ENCODE measurements around the gene TSKS. TPM values are rescaled to one million over a fixed set of nuclear protein-coding genes. Genes with fewer than 3 reads are reported as not detected.

TSKS gene, protein sequence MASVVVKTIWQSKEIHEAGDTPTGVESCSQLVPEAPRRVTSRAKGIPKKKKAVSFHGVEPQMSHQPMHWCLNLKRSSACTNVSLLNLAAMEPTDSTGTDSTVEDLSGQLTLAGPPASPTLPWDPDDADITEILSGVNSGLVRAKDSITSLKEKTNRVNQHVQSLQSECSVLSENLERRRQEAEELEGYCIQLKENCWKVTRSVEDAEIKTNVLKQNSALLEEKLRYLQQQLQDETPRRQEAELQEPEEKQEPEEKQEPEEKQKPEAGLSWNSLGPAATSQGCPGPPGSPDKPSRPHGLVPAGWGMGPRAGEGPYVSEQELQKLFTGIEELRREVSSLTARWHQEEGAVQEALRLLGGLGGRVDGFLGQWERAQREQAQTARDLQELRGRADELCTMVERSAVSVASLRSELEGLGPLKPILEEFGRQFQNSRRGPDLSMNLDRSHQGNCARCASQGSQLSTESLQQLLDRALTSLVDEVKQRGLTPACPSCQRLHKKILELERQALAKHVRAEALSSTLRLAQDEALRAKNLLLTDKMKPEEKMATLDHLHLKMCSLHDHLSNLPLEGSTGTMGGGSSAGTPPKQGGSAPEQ
- total RNA-seq (2012; rRNA removed), result 1.5 and 1.7 TPM in 2 replicates

DNA sequence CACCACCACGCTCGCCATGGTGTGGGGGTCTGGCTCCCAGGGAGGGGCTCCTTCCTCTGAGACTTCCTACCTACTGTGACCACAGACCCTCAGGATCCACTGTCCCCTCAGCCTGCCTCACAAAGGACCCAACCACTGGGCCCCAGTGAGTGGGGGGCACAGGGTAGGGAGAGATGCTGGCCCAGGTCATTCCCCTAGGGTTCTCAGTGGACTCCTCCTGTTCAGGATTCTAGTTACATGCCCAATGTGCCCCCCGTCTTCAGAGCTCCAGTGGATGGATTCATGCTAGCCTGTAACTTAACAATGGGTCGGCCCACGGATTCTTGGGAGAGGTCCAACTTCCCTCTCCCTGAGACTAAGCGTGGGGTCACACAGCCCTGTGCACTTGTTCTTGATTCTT, at the start of gene TSKS:
Gene TSKS (minus strand): TSS at position 77 of the 400 bp plus-strand sequence. CDS start 59 bp downstream, at position 18.
- Histone ChIP-seq H3K27me3 (ENCODE audit: control insufficient read depth, insufficient read depth, low read length) (no peaks in the 10 kb centered on the region), H3K9ac (ENCODE audit: low read depth, low read length) (no peak within 1 kb of the TSS), H3K4me1 (ENCODE audit: control insufficient read depth, insufficient read depth, low read length) (peaks cover 24% of the 10 kb centered on the region), H3K36me3 (ENCODE audit: insufficient read depth, low read length) (no peaks in the 10 kb centered on the region), H3K4me2 (ENCODE audit: low read length) (no peak within 1 kb of the TSS), H3K9me3 (replicated peaks; ENCODE audit: low read length) (no peaks in the 10 kb centered on the region), H3K4me3 (ENCODE audit: low read length) (no peak within 1 kb of the TSS)

DNA sequence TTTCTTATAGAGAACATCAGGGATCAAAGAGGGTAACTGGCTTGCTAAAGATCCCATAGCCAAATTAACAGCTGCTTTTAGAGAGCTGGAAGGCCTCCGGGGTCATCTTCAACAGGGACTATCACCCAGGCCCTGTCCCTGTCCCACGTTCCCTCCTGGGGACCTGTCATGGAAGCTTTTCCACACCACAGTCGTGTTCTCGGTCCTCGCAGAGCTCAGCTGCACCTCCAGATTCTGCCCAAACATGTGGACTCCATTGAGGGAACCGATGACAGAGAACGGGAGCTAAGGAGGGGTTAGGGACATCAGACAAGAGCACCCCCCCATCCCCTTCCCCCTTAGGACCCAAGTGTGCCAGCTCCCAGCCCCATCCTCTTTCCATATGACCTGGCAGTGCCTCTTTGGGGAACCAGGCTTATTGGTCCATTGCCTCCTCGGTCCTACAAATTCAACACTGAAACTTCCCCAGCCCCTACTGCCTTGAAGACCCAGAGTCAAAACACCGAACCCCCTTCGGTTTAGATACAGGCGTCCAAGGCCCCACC, 49.4 kb upstream of the TSKS start:
- peaks cover 27% of the 10 kb centered on the region for H3K4me1 ChIP-seq (ENCODE audit: control insufficient read depth, insufficient read depth, low read length)

DNA sequence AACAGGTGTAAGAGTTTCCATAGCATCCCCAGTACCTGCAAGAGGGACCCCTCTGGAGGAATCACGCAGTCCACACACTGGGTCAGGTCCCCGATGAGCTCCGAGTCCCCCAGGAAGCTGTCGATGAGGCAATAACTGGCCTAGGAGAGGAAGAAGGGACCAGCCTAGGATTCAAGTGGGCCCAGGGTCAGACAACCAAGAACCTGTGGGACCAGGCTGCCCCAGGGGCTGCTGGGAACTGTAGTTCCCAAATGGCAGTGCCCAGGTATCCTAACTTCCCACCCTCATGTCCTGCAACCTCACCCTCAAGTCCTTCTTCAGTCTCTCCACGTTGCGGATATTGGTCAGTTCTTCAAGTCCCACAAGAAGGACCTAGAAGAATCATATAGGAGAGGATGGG, 48.2 kb upstream of the TSKS start:
- Histone ChIP-seq H3K27me3 (ENCODE audit: control insufficient read depth, insufficient read depth, low read length) (no peaks in the 10 kb centered on the region), H3K4me2 (ENCODE audit: low read length) (no peak overlapping the region), H3K36me3 (ENCODE audit: insufficient read depth, low read length) (peaks cover 16% of the 10 kb centered on the region), H3K4me3 (ENCODE audit: low read length) (no peak overlapping the region), H3K9me3 (replicated peaks; ENCODE audit: low read length) (no peaks in the 10 kb centered on the region), H3K4me1 (ENCODE audit: control insufficient read depth, insufficient read depth, low read length) (peaks cover 27% of the 10 kb centered on the region), H3K9ac (ENCODE audit: low read depth, low read length) (no peak overlapping the region)

More for the DNA sequence above, 49.4 kb upstream of the TSKS start:
- H3K9ac ChIP-seq (ENCODE audit: low read depth, low read length), result peak overlapping the region; percentile 83
- H3K4me2 ChIP-seq (ENCODE audit: low read length), result peak overlapping the region; percentile 79
- peaks cover 8% of the 10 kb centered on the region for H3K36me3 ChIP-seq (ENCODE audit: insufficient read depth, low read length)
- H3K4me3 ChIP-seq (ENCODE audit: low read length), result peak overlapping the region; percentile 73
- H3K9me3 ChIP-seq (replicated peaks; ENCODE audit: low read length), result no peaks in the 10 kb centered on the region
- H3K27me3 ChIP-seq (ENCODE audit: control insufficient read depth, insufficient read depth, low read length), result no peaks in the 10 kb centered on the region

DNA sequence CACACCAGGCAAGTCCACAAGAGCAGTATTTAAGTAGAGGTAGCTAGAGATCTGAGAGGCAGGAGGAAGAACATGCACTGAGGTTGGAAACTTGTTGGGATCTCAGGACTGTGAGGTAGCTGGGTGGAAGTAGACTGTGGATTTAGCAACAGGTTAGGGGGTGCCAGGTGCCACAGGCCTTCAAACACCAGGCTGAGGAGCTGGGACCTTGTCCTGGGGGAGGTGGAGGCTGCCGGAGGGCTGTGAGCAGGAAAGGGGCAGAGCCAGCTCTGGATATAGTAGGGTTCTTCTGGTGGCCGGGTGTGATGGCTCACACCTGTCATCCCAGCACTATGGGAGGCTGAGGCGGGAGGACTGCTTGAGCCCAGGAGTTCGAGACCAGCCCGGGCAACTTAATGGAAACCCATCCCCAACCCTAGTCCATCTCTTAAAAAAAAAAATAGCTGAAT, 46.9 kb upstream of the TSKS start:
- H3K36me3 ChIP-seq (ENCODE audit: insufficient read depth, low read length), result peaks cover 28% of the 10 kb centered on the region
- H3K9me3 ChIP-seq (replicated peaks; ENCODE audit: low read length), result no peaks in the 10 kb centered on the region
- no peak overlapping the region for H3K4me3 ChIP-seq (ENCODE audit: low read length)
- peak overlapping the region; percentile 98 for H3K4me2 ChIP-seq (ENCODE audit: low read length)
- no peaks in the 10 kb centered on the region for H3K27me3 ChIP-seq (ENCODE audit: control insufficient read depth, insufficient read depth, low read length)
- H3K9ac ChIP-seq (ENCODE audit: low read depth, low read length), result no peak overlapping the region
- peaks cover 27% of the 10 kb centered on the region for H3K4me1 ChIP-seq (ENCODE audit: control insufficient read depth, insufficient read depth, low read length)

DNA sequence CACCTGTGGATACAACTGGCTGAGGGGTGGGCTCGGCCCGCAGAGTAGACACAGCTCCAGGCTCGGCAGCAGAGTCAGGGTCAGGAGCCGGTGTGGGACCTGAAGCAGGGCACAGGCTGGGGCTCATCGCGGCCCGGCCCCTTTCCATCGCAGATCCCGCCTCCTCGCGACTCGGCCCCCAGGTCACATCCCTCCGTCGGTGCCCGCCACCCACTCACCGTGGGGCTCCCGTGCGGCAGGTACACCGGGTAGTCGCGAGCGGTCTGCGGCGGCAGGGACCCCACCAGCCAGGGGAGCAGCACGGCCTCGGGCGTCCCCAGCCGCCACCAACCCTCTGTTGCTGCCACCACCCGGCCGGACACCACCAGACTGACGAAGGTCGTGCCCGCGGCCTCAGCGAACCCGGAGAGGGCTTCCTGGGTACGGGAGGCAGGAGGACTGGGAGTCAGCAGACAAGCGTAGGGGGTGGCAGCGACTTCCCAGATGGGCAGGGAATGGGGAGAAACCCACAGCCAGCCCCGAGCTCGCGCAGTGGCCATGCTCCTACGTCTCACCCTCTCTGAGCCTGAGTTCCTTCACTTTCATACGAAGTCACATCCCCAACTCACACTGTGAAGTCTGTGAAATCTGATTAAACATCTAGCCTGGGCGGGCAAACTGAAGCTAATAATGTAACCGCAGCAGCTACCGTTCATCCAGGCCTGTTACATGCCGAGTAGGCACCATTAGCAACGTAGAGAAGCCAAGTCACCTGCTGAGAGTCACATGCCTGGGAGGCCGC, 46.2 kb upstream of the TSKS start:
- Histone ChIP-seq H3K27me3 (ENCODE audit: control insufficient read depth, insufficient read depth, low read length) (no peaks in the 10 kb centered on the region), H3K9ac (ENCODE audit: low read depth, low read length) (peak overlapping the region; percentile 75), H3K9me3 (replicated peaks; ENCODE audit: low read length) (no peaks in the 10 kb centered on the region), H3K4me1 (ENCODE audit: control insufficient read depth, insufficient read depth, low read length) (peaks cover 23% of the 10 kb centered on the region), H3K36me3 (ENCODE audit: insufficient read depth, low read length) (peaks cover 34% of the 10 kb centered on the region), H3K4me2 (ENCODE audit: low read length) (peak overlapping the region; percentile 98), H3K4me3 (ENCODE audit: low read length) (peak overlapping the region; percentile 81)

DNA sequence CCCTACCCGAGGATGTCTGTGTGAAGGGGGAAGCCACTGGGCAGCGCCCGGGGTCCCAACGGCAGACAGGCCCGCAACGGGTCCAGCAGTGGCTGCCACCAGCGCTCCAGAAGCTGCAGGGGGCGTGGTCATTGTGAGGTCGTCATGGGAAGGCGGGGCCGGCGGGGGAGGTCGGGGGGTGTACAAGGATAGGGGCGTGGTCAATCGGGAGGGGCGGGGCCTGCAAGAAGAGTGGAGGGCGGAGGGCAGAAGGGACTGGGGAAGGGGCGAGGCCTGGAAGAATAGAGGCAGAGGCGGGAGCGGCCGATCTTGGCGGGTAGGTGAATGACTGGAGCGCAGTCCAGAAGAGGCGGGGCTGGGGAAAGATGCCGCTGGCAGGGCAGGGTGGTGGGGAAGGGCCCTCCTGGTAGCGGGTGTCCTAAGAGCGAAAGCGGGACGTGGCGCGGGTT, 45.6 kb upstream of the TSKS start:
- peaks cover 37% of the 10 kb centered on the region for H3K36me3 ChIP-seq (ENCODE audit: insufficient read depth, low read length)

DNA sequence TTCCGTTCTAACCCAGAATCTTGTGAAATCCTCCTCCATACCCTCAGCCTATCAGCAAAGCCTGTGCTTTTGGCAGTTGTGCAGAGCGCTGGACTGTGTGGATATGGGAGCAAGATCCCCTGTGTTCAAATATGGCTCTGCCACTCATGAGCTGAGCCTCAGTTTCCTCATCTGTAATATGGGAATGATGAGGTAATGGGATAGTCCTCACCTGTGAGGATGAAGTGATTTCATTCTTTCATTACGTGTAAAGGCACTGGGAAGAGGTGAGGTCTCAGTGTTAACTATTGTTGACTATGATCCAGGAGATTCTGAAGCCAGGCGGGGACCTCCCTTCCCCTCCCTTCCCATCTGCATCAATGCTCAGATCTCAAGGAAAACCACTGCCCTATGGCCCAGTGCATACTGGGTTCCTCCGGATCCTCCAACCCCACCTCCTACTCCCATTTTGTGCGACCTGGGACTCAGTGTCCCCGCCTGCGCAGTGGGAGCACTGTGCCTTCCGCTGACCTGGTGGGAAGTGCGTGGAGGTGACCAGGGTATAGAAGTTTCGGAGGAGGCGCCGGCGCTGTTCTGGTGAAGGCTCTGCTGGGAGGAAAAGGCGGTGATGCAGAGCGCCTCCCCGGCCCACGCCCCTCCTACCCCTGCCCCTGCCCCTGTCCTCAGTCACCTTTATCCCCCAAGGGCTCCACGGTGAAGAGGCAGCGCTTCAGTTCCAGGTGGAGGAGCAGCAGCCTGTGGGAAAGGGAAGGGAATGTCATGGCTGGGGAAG, 45.0 kb upstream of the TSKS start:
- Histone ChIP-seq H3K4me2 (ENCODE audit: low read length) (peak overlapping the region; percentile 98), H3K4me3 (ENCODE audit: low read length) (peak overlapping the region; percentile 81), H3K9me3 (replicated peaks; ENCODE audit: low read length) (no peaks in the 10 kb centered on the region), H3K9ac (ENCODE audit: low read depth, low read length) (no peak overlapping the region), H3K4me1 (ENCODE audit: control insufficient read depth, insufficient read depth, low read length) (peaks cover 17% of the 10 kb centered on the region), H3K36me3 (ENCODE audit: insufficient read depth, low read length) (peaks cover 44% of the 10 kb centered on the region), H3K27me3 (ENCODE audit: control insufficient read depth, insufficient read depth, low read length) (no peaks in the 10 kb centered on the region)

More for the DNA sequence above, 45.6 kb upstream of the TSKS start:
- H3K9ac ChIP-seq (ENCODE audit: low read depth, low read length), result peak overlapping the region; percentile 75
- H3K4me1 ChIP-seq (ENCODE audit: control insufficient read depth, insufficient read depth, low read length), result peaks cover 17% of the 10 kb centered on the region
- peak overlapping the region; percentile 98 for H3K4me2 ChIP-seq (ENCODE audit: low read length)
- peak overlapping the region; percentile 81 for H3K4me3 ChIP-seq (ENCODE audit: low read length)
- H3K9me3 ChIP-seq (replicated peaks; ENCODE audit: low read length), result no peaks in the 10 kb centered on the region
- H3K27me3 ChIP-seq (ENCODE audit: control insufficient read depth, insufficient read depth, low read length), result no peaks in the 10 kb centered on the region

DNA sequence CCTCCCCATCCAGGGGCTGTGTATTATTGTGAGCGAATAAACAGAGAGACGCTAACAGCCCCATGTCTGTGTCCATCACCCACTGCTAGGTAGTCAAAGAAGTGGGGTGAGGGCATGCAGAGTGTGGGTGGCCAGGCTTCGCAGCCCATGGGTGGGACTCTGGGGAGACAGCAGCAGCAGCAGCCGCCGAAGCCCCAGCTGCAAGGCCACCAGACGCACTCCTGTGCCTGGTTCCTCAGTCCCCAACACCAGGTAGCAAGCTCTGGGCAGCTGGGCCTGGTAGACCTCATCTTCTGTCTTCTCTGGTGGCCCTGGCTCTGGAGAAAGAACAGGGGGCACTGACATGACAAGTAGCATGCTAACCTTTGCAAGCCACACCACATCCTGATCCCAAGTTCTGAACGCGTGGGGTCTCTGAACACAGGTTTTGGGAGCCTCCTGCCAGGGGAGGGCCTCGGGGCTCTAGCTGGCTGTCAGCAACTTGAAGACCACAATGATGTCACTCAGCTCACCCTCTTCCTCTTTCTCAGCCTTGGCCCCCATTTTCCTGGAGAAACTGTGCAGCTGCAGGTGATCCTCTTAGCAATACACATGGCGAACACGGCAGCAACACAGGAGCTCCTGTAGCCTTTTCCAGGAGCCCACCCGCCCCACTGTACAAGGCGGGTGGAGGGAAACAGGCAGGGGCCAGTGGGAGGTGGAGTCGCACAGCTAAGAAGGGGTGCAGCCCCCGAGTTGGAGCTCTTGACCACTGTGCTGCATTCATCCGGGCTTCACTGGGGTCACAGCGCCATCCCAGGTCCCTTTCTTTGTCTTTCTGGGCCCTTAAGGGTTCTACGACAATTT, 44.2 kb upstream of the TSKS start:
- Histone ChIP-seq H3K36me3 (ENCODE audit: insufficient read depth, low read length) (peaks cover 50% of the 10 kb centered on the region), H3K9ac (ENCODE audit: low read depth, low read length) (no peak overlapping the region), H3K4me3 (ENCODE audit: low read length) (no peak overlapping the region)

DNA sequence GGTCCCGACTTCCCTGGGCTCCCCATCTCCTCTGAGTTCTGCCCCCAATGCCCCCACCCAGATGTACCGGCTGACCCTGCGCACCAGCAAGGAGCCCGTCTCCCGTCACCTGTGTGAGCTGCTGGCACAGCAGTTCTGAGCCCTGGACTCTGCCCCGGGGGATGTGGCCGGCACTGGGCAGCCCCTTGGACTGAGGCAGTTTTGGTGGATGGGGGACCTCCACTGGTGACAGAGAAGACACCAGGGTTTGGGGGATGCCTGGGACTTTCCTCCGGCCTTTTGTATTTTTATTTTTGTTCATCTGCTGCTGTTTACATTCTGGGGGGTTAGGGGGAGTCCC, 43.5 kb upstream of the TSKS start:
- no peaks in the 10 kb centered on the region for H3K27me3 ChIP-seq (ENCODE audit: control insufficient read depth, insufficient read depth, low read length)
- H3K4me2 ChIP-seq (ENCODE audit: low read length), result no peak overlapping the region
- peaks cover 14% of the 10 kb centered on the region for H3K4me1 ChIP-seq (ENCODE audit: control insufficient read depth, insufficient read depth, low read length)
- no peak overlapping the region for H3K4me3 ChIP-seq (ENCODE audit: low read length)
- no peaks in the 10 kb centered on the region for H3K9me3 ChIP-seq (replicated peaks; ENCODE audit: low read length)
- H3K36me3 ChIP-seq (ENCODE audit: insufficient read depth, low read length), result peaks cover 50% of the 10 kb centered on the region
- no peak overlapping the region for H3K9ac ChIP-seq (ENCODE audit: low read depth, low read length)

More for the DNA sequence above, 44.2 kb upstream of the TSKS start:
- H3K4me1 ChIP-seq (ENCODE audit: control insufficient read depth, insufficient read depth, low read length), result peaks cover 11% of the 10 kb centered on the region
- no peak overlapping the region for H3K4me2 ChIP-seq (ENCODE audit: low read length)
- H3K27me3 ChIP-seq (ENCODE audit: control insufficient read depth, insufficient read depth, low read length), result no peaks in the 10 kb centered on the region
- no peaks in the 10 kb centered on the region for H3K9me3 ChIP-seq (replicated peaks; ENCODE audit: low read length)

All from skeletal muscle satellite cell (primary cell).